Nephron (organoid): ENCODE measurements around the gene RBM8A.

Source experiments
- H3K27ac Mint-ChIP-seq, 3 experiments: 2 replicates each; pipeline ENCODE4 v1.8.0; 2020; ENCODE audit warnings: mixed read lengths in 3 of 3, mild to moderate bottlenecking in 2 of 3, moderate library complexity in 1 of 3
- H3K27me3 Mint-ChIP-seq: 2 replicates; pipeline ENCODE4 v1.8.0; 2021; ENCODE audit warnings: low read depth, mild to moderate bottlenecking, moderate library complexity, mixed read lengths
- H3K36me3 Mint-ChIP-seq: 2 replicates; pipeline ENCODE4 v1.8.0; 2020; ENCODE audit warnings: low read depth, mixed read lengths
- H3K4me1 Mint-ChIP-seq: 2 replicates; pipeline ENCODE4 v1.8.0; 2020; ENCODE audit warnings: mixed read lengths
- H3K4me3 Mint-ChIP-seq, 3 experiments: 2 replicates each; pipeline ENCODE4 v1.8.0; 2020; ENCODE audit warnings: mild to moderate bottlenecking in 3 of 3, mixed read lengths in 3 of 3, moderate library complexity in 2 of 3
- H3K9me3 Mint-ChIP-seq: 2 replicates; pipeline ENCODE4 v1.8.0; 2020; ENCODE audit warnings: mixed read lengths
- CTCF ChIP-seq, 3 experiments: fragments of 200-600 bp; sonication (generic); IDR thresholded peaks; one replicate each; pipeline ENCODE4 v1.5.0; 2021; ENCODE audit warnings: antibody characterized with exemption in 3 of 3; ENCODE audit not compliant: unreplicated experiment in 3 of 3

RBM8A gene

GRCh38 chr1:145906954-145907753, 20.1 kb downstream of the RBM8A start:
- H3K9me3 Mint-ChIP-seq, result no peaks in the 10 kb centered on the region
- no peak overlapping the region for H3K27ac Mint-ChIP-seq
- H3K4me3 Mint-ChIP-seq, result no peak overlapping the region
- H3K4me1 Mint-ChIP-seq, result peaks cover 6% of the 10 kb centered on the region
- H3K27me3 Mint-ChIP-seq, result no peaks in the 10 kb centered on the region
- H3K36me3 Mint-ChIP-seq, result peaks cover 16% of the 10 kb centered on the region
- no peak for TF ChIP-seq CTCF (IDR thresholded peaks at IDR 0.05; ENCODE audit: unreplicated experiment in 3 of 3)

- Mint-ChIP-seq H3K36me3 (no peaks in the 10 kb centered on the region), H3K4me3 (no peak overlapping the region), H3K9me3 (no peaks in the 10 kb centered on the region), H3K4me1 (no peaks in the 10 kb centered on the region), H3K27ac (no peak overlapping the region), H3K27me3 (no peaks in the 10 kb centered on the region)
- no peak for TF ChIP-seq CTCF (IDR thresholded peaks at IDR 0.05; ENCODE audit: unreplicated experiment in 3 of 3)
Measured at GRCh38 chr1:145901312-145902021, 25.8 kb downstream of the RBM8A start.

DNA sequence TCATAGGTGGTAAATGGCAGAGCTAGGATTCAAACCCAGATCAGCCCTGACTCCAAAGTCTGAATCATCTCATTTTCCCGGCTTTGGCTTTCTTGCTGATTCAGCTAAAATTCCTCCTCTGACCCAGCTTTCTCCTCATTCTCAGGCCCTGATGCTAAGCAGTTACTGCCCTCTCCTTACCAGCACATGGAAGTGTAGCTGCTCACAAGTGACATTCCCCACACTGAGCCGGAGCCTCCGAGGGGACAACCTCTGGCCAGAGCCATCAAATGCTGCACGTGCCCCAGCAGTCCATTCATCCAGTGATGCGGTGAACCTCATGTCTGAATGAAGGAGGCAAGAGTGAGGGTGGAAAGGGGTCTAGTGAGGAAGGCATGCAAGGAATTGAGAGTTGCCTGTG, 28.5 kb downstream of the RBM8A start:
- no peak overlapping the region for H3K4me3 Mint-ChIP-seq
- H3K27me3 Mint-ChIP-seq, result no peaks in the 10 kb centered on the region
- peaks cover under 1% of the 10 kb centered on the region for H3K4me1 Mint-ChIP-seq
- no peaks in the 10 kb centered on the region for H3K36me3 Mint-ChIP-seq
- H3K27ac Mint-ChIP-seq, result no peak overlapping the region
- no peak for TF ChIP-seq CTCF (IDR thresholded peaks at IDR 0.05; ENCODE audit: unreplicated experiment in 3 of 3)
- no peaks in the 10 kb centered on the region for H3K9me3 Mint-ChIP-seq

DNA sequence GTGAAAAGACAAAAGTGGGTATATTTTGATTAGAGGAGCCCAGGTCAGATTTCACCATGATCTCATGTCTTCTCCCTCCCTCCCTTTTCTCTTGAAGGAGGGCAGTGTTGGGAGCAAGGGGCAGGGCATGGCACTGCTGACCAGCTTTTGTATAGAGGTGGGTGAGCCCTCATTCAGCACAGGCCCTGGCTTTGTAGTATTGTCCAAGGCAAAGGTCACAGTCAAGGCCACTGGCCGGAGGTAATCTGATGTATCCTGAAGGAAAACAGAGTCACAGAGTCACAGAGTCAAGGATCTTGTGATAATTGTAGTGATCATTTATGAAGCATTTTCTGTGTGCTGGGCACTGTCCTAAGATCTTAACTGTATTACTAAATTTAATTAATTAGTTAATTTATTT, 29.3 kb downstream of the RBM8A start:
- H3K27ac Mint-ChIP-seq, result no peak overlapping the region
- no peak overlapping the region for H3K4me3 Mint-ChIP-seq
- TF ChIP-seq CTCF (IDR thresholded peaks at IDR 0.05; ENCODE audit: unreplicated experiment in 3 of 3), result no peak
- H3K27me3 Mint-ChIP-seq, result no peaks in the 10 kb centered on the region
- no peaks in the 10 kb centered on the region for H3K9me3 Mint-ChIP-seq
- no peaks in the 10 kb centered on the region for H3K36me3 Mint-ChIP-seq
- H3K4me1 Mint-ChIP-seq, result peaks cover 9% of the 10 kb centered on the region

GRCh38 chr1:145895471-145895870, 31.8 kb downstream of the RBM8A start:
- H3K27ac Mint-ChIP-seq, result no peak overlapping the region
- no peaks in the 10 kb centered on the region for H3K27me3 Mint-ChIP-seq
- H3K36me3 Mint-ChIP-seq, result no peaks in the 10 kb centered on the region
- TF ChIP-seq CTCF (IDR thresholded peaks at IDR 0.05; ENCODE audit: unreplicated experiment in 3 of 3), result no peak
- H3K4me1 Mint-ChIP-seq, result peaks cover 29% of the 10 kb centered on the region
- H3K9me3 Mint-ChIP-seq, result no peaks in the 10 kb centered on the region
- H3K4me3 Mint-ChIP-seq, result no peak overlapping the region
